AG09309 (cell line): Measurements from ENCODE around the gene NSMF.

Experiments
- DNase-seq: peaks from one replicate; pipeline ENCODE4 v3.0.0-alpha.2; 2010; ENCODE audit warnings: low read depth
- H3K4me3 ChIP-seq: 2 replicates; pipeline ENCODE4 v1.5.1; 2011; ENCODE audit warnings: mild to moderate bottlenecking, low read depth, low read length, moderate library complexity; ENCODE audit not compliant: control insufficient read depth
- TF ChIP-seq, protein P1 (sequence below): IDR thresholded peaks from 2 replicates; pipeline ENCODE4 v1.5.1; 2011; ENCODE audit warnings: mild to moderate bottlenecking, low read depth, low read length, inconsistent platforms; ENCODE audit not compliant: insufficient read depth, control insufficient read depth; ENCODE audit errors: missing control alignments

The NSMF gene

DNA sequence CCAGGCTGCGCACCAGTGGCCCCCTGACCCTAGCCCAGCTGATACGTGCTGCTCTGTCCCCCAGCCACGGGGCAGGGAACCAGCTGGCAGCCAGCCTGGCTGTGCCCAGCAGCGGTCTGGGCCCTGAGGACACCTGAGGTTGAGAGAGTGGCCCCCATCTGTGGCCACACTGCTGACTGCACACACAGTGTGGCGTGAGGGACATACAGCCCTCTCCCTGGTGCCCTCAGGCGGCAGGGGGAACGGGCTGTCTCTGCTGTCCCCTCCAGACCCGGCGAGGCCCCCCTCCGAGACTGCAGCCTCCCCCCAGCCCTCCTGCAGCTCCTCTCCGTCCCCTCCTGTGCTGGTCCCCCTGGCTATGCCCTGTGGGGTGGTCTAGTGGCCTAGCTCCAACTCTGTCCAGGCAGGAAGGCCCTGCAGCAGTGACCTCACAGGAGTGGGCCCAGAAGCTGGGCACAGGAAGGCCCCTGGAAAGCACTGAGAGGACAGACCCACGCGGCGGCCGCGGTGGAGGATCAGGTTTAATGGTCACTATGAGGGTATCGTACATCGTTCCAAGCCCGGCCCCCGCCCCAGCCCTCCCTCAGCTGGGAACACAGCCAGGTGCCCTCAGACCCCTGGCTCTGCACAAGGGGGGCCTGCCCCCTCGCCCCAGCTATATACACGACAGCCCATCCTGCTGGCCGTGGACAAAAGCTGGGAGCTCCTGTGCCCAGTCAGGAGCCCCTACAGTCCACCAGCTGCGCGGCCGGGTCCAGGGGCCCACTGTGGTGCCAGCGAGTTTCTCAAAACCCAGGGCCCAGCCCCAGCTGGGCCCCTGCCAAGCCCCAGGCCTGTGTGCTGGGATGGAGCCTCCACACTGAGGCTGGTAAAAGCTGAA, 11.2 kb downstream of the NSMF start:
- DNase-seq = no peak
- no peak overlapping the region for H3K4me3 ChIP-seq
- TF ChIP-seq, protein P1, sequence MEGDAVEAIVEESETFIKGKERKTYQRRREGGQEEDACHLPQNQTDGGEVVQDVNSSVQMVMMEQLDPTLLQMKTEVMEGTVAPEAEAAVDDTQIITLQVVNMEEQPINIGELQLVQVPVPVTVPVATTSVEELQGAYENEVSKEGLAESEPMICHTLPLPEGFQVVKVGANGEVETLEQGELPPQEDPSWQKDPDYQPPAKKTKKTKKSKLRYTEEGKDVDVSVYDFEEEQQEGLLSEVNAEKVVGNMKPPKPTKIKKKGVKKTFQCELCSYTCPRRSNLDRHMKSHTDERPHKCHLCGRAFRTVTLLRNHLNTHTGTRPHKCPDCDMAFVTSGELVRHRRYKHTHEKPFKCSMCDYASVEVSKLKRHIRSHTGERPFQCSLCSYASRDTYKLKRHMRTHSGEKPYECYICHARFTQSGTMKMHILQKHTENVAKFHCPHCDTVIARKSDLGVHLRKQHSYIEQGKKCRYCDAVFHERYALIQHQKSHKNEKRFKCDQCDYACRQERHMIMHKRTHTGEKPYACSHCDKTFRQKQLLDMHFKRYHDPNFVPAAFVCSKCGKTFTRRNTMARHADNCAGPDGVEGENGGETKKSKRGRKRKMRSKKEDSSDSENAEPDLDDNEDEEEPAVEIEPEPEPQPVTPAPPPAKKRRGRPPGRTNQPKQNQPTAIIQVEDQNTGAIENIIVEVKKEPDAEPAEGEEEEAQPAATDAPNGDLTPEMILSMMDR = no peak

DNA sequence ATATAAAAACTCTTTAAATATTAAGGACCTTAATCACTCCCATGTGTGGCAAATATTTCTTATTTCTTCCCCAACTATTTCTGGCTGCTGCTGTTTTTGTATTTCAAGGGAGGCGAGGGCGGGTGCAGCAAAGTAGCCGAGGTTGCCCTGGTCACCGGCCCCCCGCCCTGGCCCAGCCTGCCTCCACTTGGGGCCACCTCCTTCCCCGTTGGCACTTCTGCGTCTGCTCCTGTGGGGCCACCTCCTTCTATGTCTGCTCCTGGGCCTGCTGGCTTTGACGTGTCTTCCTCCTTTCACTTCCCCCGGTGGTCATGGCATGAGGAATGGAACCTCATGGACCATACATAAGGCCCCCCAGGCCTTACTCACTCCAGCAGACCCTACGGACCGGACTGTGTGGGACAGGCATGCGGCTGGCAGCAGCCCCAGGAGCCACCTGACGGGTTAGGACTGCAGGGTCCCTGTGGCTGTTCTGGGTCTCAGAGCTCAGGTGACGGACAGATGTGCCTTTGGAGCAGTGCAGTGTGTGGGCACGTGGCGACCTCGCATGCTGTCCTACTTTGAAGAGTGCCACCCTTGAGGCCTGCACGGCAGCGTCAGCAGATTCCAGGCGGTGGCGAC, 12.2 kb downstream of the NSMF start:
- DNase-seq = peak; percentile 18
- TF ChIP-seq, protein P1 = no peak
- H3K4me3 ChIP-seq = no peak overlapping the region

DNA sequence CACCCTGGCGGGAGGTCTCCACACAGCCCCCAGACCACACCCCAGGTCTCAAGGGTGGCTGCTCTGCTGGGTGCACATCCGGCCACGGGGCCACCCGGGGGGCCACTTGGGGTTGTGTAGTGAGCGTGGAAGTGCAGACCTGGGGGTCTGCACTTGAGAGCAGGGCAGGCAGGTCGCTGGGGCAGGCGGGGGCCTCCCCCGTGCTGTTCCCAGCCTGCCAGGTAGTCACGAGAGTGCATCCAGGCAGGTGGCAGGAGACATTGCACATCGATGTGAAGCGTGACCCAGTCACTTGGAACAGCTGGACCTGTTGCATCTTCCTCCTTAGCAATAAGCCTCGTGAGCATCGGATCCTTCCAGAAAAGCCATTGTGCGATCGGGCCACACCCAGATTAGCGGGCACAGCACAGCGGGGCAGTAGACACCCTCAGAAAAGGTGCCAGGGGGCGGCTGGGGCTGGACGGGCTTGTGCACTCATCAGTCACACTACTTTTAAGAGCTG, 13.2 kb downstream of the NSMF start:
- TF ChIP-seq, protein P1 = no peak
- no peak for DNase-seq
- H3K4me3 ChIP-seq = no peak overlapping the region

DNA sequence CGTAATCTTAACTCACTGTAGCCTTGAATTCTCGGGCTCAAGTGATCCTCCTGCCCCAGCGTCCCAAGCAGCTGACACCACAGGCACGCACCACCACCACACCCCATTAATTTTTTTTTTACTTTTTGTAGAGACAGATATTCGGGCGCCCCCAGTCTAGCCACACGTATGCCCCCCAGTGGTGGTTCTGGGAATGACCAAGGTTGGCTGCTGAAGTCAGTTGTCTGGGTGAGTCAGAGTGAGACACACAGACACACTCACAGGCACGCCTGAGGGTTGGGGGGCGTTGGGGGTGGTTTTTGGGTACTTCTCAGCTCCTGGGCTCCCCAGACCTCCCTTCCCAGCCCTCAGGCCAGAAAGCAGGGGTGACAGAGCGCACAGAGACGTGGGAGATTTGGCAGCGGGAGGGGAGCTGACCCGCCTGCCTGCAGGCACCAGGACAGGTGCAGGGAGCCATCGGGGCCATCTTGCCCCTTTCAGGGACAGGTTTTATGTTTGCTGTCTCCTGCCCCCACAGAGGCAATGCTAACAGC, 13.8 kb downstream of the NSMF start:
- DNase-seq = peak; percentile 18
- H3K4me3 ChIP-seq = no peak overlapping the region
- TF ChIP-seq, protein P1 = peak; percentile 88

DNA sequence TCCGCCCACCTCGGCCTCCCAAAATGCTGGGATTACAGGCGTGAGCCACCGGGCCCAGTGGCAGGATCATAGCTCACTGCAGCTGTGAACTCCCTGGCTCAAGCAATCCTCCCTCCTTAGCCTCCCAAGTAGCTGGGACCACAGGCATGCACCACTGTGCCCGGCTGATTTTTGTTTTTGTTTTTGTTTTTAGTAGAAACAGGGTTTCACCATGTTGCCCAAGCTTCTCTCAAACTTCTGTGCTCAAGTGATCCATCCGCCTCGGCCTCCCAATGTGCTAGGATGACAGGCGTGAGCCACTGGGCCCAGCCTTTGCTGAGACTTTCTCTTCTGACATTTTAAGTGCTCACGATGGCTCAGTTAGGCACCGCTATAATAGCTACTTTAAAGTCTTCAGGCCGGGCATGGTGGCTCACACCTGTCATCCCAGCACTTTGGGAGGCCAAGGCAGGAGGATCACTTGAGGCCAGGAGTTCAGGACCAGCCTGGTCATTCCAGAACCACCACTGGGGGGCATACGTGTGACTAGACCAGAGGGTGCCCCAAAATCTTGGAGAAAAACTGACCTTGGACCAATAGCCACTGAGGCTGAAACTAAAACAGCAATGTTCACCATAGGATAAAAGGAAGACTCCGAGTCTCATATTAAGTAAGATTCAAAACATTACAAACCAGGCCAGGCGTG, 14.9 kb downstream of the NSMF start:
- TF ChIP-seq, protein P1 = no peak
- DNase-seq = no peak
- no peak overlapping the region for H3K4me3 ChIP-seq

DNA sequence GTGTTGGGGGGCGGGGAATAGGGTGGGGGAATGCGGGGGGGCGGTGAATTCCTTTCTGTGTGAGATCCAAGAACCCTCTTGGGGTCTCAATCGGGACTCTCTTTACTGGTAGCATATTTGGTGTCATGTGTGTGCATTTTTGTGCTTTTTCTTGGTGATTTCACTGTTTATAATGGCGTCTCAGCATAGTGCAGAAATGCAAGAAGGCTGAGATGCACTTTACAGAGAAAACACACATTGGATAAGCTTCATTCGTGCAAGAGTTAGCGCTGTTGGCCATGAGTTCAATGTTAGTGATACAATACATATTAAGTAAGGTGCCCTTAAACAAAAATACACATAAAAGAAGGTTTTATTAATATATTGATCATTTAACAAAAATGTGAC, 17.2 kb downstream of the NSMF start:
- no peak overlapping the region for H3K4me3 ChIP-seq
- DNase-seq = no peak
- TF ChIP-seq, protein P1 = no peak
